Right renal pelvis (tissue), 4 donors: ENCODE data around the gene AGPAT3. TPM values are rescaled to one million over a fixed set of nuclear protein-coding genes. Genes with fewer than 3 reads are reported as not detected.

ENCODE experiments used
- DNase-seq, 4 donors: peaks; one replicate each; pipeline ENCODE4 v3.0.0-alpha.2; 2013; ENCODE audit warnings: low read depth in 4 of 4, low spot score in 3 of 4, missing footprints in 1 of 4
- polyA plus RNA-seq, 4 donors: library from polyadenylated mRNA; unstranded; fragments of 120-200 nt; gene quantifications; one replicate each; pipeline ENCODE4 v1.2.1, GENCODE V29; 2013; ENCODE audit not compliant: insufficient read length in 4 of 4

Gene AGPAT3
- polyA plus RNA-seq, 4 donors, result 55.2 to 63.3 (median 59.4) TPM

- DNase-seq, result no peak
Observed at GRCh38 chr21:43988016-43988415, 123.0 kb downstream of the AGPAT3 start.

GRCh38 chr21:43988506-43989230 lies 123.6 kb downstream of the AGPAT3 start:
- DNase-seq, result no peak

- DNase-seq, result no peak
Observed at GRCh38 chr21:43989401-43989800, 124.4 kb downstream of the AGPAT3 start.

GRCh38 chr21:43991447-43991991 lies 126.5 kb downstream of the AGPAT3 start:
- DNase-seq, result no peak

GRCh38 chr21:43992121-43992520 lies 127.1 kb downstream of the AGPAT3 start:
- no peak for DNase-seq

- DNase-seq, result no peak
Observed at GRCh38 chr21:43993420-43993934, 128.5 kb downstream of the AGPAT3 start.

- no peak for DNase-seq
Observed at GRCh38 chr21:43994085-43994484, 129.1 kb downstream of the AGPAT3 start.

GRCh38 chr21:43994646-43995045 lies 129.6 kb downstream of the AGPAT3 start:
- no peak for DNase-seq

- DNase-seq, result no peak
Observed at GRCh38 chr21:43995521-43996105, 130.6 kb downstream of the AGPAT3 start.

- no peak for DNase-seq
Observed at GRCh38 chr21:43997766-43998742, 133.0 kb downstream of the AGPAT3 start.

GRCh38 chr21:44000360-44000759 lies 135.3 kb downstream of the AGPAT3 start:
- DNase-seq, result no peak

GRCh38 chr21:44002511-44002910 lies 137.5 kb downstream of the AGPAT3 start:
- DNase-seq, result no peak

- DNase-seq, result no peak
Observed at GRCh38 chr21:44003307-44003966, 138.4 kb downstream of the AGPAT3 start.

GRCh38 chr21:44005071-44005470 lies 140.0 kb downstream of the AGPAT3 start:
- no peak for DNase-seq

GRCh38 chr21:44005593-44005992 lies 140.6 kb downstream of the AGPAT3 start:
- DNase-seq, result no peak

- no peak for DNase-seq
Observed at GRCh38 chr21:44006017-44006619, 141.1 kb downstream of the AGPAT3 start.

- DNase-seq, result no peak
Observed at GRCh38 chr21:44006656-44007055, 141.6 kb downstream of the AGPAT3 start.

- DNase-seq, result no peak
Observed at GRCh38 chr21:44010429-44010828, 145.4 kb downstream of the AGPAT3 start.

- DNase-seq, result no peak
Observed at GRCh38 chr21:44011123-44011522, 146.1 kb downstream of the AGPAT3 start.
